ENCODE data around the gene RBM44.

The RBM44 gene

GRCh38 chr2:237872178-237872887 lies 73.8 kb downstream of the RBM44 start:
- no peak for DNase-seq

GRCh38 chr2:237873421-237873831 lies 74.8 kb downstream of the RBM44 start:
- DNase-seq = no peak

GRCh38 chr2:237873897-237874551 lies 75.4 kb downstream of the RBM44 start:
- no peak for DNase-seq

- no peak for DNase-seq
Observed at GRCh38 chr2:237874585-237875161, 76.1 kb downstream of the RBM44 start.

- DNase-seq = no peak
Observed at GRCh38 chr2:237875256-237876060, 76.9 kb downstream of the RBM44 start.

GRCh38 chr2:237876061-237876526 lies 77.5 kb downstream of the RBM44 start:
- no peak for DNase-seq

GRCh38 chr2:237876532-237876931 lies 78.0 kb downstream of the RBM44 start:
- DNase-seq = no peak

- no peak for DNase-seq
Observed at GRCh38 chr2:237876951-237877491, 78.4 kb downstream of the RBM44 start.

GRCh38 chr2:237877576-237878307 lies 79.2 kb downstream of the RBM44 start:
- no peak for DNase-seq

- no peak for DNase-seq
Observed at GRCh38 chr2:237878321-237879057, 79.9 kb downstream of the RBM44 start.

GRCh38 chr2:237879058-237879430 lies 80.5 kb downstream of the RBM44 start:
- no peak for DNase-seq

- no peak for DNase-seq
Observed at GRCh38 chr2:237879991-237880560, 81.5 kb downstream of the RBM44 start.

- DNase-seq = no peak
Observed at GRCh38 chr2:237882510-237883481, 84.2 kb downstream of the RBM44 start.

GRCh38 chr2:237883951-237884446 lies 85.4 kb downstream of the RBM44 start:
- no peak for DNase-seq

- DNase-seq = no peak
Observed at GRCh38 chr2:237884681-237885080, 86.1 kb downstream of the RBM44 start.

- DNase-seq = no peak
Observed at GRCh38 chr2:237885111-237885930, 86.7 kb downstream of the RBM44 start.

- DNase-seq = no peak
Observed at GRCh38 chr2:237885931-237886684, 87.5 kb downstream of the RBM44 start.
